GM19023 (cell line): ENCODE measurements around the gene CCDC57.
"Not testable (repeated sequence)": the region's sequence is repeated elsewhere in the genome, so short reads cannot be mapped to it uniquely, and the experiment has no call there.

ENCODE experiments used
- ATAC-seq: cut with Tn5 transposase; IDR thresholded peaks from one replicate; pipeline ENCODE4 v1.9.1; 2021; ENCODE audit warnings: mild to moderate bottlenecking, moderate library complexity; ENCODE audit not compliant: unreplicated experiment

CCDC57 gene

GRCh38 chr17:82204831-82205719 lies 7.6 kb downstream of the CCDC57 start:
- no peak for ATAC-seq

- no peak for ATAC-seq
Measured at GRCh38 chr17:82203920-82204319, 8.7 kb downstream of the CCDC57 start.

DNA sequence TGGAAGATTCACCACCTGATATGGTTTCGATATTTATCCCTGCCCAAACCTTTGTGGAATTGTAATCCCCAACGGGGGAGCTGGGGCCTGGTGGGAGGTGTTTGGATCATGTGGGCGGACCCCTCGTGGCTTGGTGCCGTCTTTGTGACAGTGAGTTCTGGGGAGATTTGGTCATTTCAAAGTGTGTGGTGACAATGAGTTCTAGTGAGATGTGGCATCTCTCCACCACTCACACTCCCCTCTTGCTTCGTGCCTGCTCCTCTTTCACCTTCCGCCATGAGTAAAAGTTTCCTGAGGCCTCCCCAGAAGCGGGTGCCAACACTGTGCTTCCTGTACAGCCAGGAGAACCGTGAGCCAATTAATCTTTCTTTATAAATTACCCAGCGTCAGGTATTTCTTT lies 9.7 kb downstream of the CCDC57 start:
- ATAC-seq, result no peak

GRCh38 chr17:82201498-82201910 lies 11.1 kb downstream of the CCDC57 start:
- no peak for ATAC-seq

DNA sequence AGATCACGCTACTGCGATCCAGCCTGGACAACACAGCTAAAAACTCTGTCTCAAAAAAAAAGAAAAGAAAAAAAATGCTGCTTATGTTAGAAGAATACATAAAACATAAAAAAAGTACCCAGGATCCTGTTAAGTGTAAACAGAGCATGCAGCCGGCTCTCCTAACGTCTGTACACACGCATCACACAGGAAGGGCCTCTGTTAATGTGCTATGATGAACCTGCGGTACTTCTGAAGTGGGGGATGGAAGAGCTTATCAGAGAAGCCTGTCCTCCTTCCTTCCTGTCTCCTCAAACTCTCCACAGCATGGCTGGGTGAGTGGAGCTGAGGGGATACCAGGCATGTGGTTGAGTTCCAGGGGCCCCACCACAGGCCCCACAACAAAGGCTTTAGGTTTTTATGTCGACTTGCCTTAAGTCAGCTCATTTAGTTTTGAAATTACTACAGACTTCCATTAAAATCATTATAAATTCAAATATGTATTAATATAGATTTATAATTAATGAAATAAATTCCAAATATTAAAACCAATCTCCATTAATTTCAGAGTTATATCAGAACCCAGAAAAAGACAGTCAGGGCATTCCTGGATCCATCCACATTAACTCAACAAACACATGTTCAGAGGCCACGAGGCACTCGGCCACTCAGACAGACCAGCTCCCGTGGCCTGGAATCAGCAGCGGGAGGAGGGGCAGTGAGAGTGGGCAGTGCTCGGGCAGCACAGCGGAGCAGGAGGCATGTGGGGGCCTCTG lies 11.7 kb downstream of the CCDC57 start:
- no peak for ATAC-seq

DNA sequence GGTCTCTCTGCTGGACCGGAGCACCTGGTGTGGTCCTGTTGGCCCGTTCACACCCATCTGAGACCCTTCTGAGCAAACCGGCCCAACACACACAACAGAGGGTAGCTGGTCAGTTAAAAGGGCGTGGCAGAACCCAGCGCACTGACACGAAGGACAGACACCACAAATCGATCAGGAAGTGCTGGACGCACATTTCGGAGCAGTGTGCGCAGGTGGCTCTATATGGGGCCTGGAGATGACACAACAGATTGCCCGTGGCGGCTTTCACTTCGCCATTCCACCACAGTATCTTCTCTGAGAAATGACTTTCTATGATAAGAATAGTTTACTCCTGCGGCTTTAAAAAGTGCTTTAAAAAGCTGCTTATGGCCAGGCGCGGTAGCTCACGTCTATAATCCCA lies 12.5 kb downstream of the CCDC57 start:
- no peak for ATAC-seq

DNA sequence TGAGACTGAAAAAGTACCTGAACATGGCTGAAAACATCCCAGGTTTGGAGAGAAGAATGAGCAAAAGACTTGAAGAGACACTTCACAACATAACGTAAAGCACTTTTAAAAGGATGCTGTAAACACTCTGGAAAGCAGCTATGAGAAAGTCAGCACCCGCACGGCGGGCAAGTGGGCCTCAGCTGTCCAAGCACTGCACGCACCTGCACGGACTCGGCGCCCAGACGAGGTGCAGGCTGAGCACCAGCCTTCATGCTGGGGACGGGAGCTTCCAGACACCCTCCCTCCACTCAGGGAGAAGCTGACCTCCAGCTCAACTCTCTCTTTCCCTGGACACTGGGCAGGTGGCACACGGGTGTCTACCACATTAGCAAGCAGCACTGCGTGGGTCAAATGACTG lies 13.1 kb downstream of the CCDC57 start:
- no peak for ATAC-seq

DNA sequence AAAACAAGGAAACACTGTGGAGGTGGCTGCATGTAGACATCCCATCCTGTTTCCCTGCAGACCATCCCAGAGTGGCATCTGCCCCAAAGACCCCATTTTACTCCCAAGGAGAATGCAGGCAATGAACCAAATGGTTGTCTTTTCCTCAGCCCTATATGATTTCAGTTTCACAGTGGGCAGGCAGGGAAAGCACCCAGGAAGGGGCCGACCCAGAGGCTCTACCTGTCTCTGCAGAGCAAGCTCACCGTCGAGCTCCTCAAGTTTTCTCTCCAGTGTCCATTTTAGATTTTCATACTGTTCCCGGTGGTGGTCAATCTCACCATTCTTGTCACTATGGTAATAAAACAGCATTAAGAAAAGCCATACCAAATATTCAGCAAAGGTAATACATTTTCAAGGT lies 14.6 kb downstream of the CCDC57 start:
- ATAC-seq, result no peak

GRCh38 chr17:82195675-82196672 lies 16.7 kb downstream of the CCDC57 start:
- no peak for ATAC-seq

GRCh38 chr17:82194765-82195164 lies 17.9 kb downstream of the CCDC57 start:
- no peak for ATAC-seq

DNA sequence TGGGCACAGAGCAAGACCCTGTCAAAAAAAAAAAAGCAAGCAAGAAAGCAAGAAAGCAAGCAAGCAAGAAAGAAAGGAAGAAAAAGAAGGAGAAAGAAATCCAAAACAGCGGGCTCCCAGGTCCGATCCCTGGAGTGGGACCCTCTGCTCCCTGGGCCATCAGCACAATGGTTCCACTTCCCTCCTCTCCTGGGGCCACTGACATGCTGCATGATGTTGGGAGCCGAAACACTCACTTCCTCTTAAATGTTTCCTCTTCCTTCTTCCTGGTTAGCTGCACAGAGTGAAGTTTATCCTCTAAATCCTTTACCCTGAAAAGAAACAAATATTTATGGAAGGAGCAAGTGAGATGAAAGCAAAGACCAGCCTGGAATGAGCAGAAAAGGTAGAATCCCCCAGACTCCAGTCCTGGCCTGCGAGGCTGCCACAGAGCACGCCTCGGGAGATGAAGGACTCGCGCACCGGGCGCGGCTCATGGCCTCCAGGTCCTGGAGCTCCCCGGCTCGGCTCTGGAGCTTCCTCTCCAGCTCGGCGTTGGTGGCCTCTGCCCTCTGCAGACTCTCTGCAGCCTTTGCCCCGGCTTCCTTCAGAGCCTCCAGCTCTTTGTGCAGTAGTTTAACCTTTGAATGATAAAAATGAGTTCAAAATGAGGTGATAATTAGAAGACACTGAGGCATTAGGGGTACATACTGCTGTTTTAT lies 19.0 kb downstream of the CCDC57 start:
- no peak for ATAC-seq

DNA sequence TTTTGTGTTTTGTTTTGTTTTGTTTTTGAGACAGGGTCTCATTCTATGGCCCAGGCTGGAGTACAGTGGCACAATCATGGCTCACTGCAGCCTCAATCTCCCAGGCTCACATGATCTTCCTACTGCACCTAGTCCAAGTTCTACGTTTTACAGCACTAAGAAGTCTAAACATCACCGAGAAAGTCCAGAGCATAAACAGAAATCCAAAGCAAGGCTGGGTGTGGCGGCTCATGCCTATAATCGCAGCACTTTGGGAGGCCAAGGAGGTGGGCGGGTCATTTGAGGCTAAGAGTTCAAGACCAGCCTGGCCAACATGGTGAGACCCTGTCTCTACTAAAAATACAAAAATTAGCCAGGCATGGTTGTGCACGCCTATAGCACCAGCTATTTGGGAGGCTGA lies 19.6 kb downstream of the CCDC57 start:
- not testable (repeated sequence) for ATAC-seq

DNA sequence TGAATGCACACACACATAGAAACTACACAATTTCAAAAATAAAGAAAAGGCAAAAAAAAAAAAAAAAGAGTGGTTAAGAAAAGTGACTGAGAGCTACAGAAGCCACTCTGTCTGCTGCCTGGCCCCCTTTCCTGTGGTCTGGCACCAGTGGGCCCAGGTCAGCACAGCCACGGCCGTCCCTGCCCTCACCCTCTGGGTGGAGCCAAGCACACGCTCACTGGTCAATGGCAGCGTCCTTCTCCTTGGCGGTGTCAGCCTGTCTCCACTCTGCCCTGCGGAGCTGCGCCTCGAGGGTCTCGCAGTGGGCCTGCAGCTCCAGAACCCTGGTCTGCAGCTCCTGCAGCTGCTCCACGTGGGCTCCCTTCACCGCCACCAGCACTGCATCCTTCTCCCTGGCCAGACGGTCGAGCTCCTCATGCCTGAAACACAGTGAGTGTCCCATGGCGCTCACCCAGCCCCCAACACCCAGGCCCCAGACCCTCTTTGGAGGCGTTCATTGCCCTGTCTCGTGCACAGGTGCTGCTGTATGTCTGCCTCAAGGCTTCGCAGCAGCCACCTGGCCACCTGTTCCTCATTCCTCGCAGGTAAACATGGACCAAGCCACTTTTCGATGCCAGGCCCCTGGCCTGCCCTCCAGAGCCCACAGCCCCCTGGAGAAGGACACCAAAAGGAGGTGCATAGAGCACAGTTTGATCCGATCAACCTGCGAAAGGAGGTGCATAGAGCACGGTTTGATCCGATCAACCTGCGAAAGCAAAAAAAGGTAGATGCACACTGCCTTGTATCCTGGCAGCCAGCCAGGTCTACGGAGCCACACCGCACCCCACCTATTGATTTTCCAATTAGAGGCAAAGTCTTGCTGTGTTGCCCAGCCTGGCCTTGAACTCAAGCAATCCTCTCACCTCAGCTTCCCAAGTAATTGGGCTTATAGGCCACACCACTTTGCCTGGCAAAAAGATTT lies 24.4 kb downstream of the CCDC57 start:
- no peak for ATAC-seq

DNA sequence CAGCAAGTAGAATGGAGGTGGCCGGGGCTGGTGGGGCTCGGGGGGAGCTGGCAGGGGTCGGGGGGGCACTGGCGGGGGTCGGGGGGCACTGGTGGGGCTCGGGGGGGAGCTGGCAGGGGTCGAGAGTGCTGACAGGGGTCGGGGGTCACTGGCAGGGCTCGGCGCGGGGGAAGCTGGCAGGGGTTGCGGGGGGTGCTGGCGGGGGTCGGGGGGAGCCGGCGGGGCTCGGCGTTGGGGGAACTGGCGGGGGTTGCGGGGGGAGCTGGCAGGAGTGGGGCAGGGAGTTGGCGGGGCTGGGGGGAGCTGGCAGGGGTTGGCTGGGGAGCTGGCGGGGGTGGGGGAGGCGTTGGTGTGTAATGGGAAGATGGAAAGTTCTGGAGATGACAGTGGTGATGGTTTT lies 25.1 kb downstream of the CCDC57 start:
- ATAC-seq, result no peak

DNA sequence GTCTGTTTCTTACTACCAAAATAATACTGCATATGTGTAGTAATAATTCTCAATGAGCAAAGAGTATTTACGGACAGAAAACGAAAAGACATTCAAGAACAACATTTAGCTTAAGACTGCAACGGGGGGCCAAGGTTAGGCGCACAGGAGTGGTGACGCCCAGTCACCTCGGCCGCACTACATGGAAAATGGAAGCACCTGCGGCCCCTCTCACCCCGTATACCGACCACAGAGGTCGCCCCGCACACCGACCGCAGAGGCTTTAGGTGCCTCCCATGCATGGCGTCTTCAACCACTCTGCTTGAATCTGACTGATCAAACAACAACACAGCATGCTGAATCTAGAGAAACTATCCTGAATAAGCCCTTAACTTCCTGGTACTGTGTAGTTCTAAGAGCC lies 26.4 kb downstream of the CCDC57 start:
- no peak for ATAC-seq

DNA sequence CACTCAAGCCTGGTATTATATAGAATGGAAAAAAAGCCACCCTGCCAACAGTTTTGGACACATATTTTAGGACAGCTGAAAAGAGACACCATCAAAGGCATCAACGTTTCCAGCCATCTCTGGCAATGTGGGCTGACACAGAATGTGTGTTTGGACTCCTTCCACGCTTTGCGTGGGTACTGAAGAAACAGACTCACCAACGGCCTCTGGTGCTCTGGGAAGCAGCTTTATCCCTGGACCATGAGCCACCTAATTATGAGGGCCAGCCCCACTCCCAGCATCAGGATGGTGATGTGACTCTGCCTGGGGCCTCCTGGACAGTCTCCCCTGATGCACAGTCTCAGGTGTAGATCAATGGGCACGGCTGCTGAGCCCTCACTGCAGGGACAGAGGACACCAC lies 27.9 kb downstream of the CCDC57 start:
- no peak for ATAC-seq

DNA sequence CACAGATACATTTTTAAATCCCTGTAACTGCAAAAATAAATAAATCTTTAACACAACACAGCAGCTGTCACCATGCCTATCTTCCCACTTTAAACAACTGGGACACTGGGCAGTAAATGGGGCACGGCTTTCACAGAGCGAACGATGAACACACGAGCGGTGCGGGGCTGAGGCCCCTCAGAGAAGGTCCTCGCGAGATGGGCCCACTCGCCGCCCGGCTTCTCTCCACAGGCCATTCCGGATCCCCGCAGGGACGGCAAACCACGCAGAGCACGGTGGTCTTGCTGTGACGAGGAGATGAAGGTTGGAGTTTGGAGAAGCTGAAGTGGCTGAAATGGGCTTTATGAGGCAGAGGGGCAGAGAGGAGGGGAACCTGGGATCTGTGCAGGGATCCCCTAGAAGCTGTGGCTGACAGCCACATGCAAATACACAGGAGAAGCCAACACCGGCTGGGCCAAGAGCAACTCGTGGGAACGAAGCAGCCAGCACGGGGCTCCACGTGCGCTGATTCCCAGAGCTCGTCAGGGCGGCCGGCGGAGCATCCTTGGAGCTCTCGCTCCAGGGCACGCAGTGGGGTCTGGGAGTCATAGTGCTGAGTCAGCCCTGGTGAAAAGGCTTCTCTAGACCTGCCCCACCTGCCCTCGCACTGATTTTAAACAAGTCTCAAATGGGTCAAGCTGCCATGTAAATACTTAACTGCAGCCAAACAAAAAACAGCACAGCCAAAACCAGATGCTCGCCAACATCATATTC lies 31.7 kb downstream of the CCDC57 start:
- no peak for ATAC-seq

GRCh38 chr17:82179946-82180475 lies 32.6 kb downstream of the CCDC57 start:
- no peak for ATAC-seq
